Measurements from ENCODE around the gene MEGF6. TPM values are rescaled to one million over a fixed set of nuclear protein-coding genes. Genes with fewer than 3 reads are reported as not detected.

MEGF6 gene
- total and polyA plus RNA-seq, 9 of the 15 experiments (the other 6 are each of a cell fraction or from before 2014, with no cell fraction given): 0.03 to 1.7 (median 0.24) TPM; not detected in 3

- TF ChIP-seq HLTF (IDR thresholded peaks at IDR 0.05) (no peak), ETS2 (tag; IDR thresholded peaks at IDR 0.05; ENCODE audit: borderline replicate concordance, poor library complexity, severe bottlenecking) (no peak)
Measured at GRCh38 chr1:3598051-3598491, 13.2 kb downstream of the MEGF6 start (continued).

- intact Hi-C loops (cut with micrococcal nuclease): no loop called here
- DNase-seq (ENCODE audit: extremely low read depth in 1 of 4, low spot score in 3 of 4) (no peak), ATAC-seq (no peak), FAIRE-seq (no peak)
- POLR2A ChIA-PET: interaction anchor here (0.6 kb wide), 1 partner anchor 248 kb away, joined by 3 read pairs; no protein-coding TSS in a partner anchor
- BruUV-seq (replicated peaks): no TSS peak
- no peaks in the 10 kb centered on the region for H3K9me3 ChIP-seq (replicated peaks; ENCODE audit: control insufficient read depth, insufficient read depth, low read depth, low read length)
- H2AFZ ChIP-seq (ENCODE audit: low read depth, low read length): no peak overlapping the region
- no peak overlapping the region for H3K4me2 ChIP-seq (ENCODE audit: insufficient read depth, low read length)
- no peaks in the 10 kb centered on the region for H3K36me3 ChIP-seq (ENCODE audit: control insufficient read depth, insufficient read depth, low read length)
- H4K20me1 ChIP-seq (replicated peaks; ENCODE audit: control insufficient read depth, insufficient read depth, low read length): peaks cover 21% of the 10 kb centered on the region
- CTCF ChIA-PET (ENCODE audit: low intra/inter-chr PET ratio): no interaction called here
- TF ChIP-seq TFAM (CRISPR knock-in tag; conservative IDR thresholded peaks at IDR 0.05) (no peak), ZBTB11 (CRISPR knock-in tag; IDR thresholded peaks at IDR 0.05) (no peak), CC2D1A (IDR thresholded peaks at IDR 0.05) (no peak), PTRF (tag; IDR thresholded peaks at IDR 0.05) (no peak), ZHX1 (conservative IDR thresholded peaks at IDR 0.05; ENCODE audit: low read length) (no peak), CBX2 (IDR thresholded peaks at IDR 0.05; ENCODE audit: insufficient read depth, low read length, poor library complexity, severe bottlenecking) (no peak)
- TF ChIP-seq, protein P1, sequence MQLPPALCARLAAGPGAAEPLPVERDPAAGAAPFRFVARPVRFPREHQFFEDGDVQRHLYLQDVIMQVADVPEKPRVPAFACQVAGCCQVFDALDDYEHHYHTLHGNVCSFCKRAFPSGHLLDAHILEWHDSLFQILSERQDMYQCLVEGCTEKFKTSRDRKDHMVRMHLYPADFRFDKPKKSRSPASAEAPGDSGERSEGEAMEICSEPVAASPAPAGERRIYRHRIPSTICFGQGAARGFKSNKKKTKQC (CRISPR knock-in tag; IDR thresholded peaks at IDR 0.05): no peak
- no peak overlapping the region for H3K4me3 ChIP-seq
- H3K4me1 ChIP-seq (replicated peaks in 1 of 2; ENCODE audit: control insufficient read depth in 2 of 2, insufficient read depth in 2 of 2, low read length in 2 of 2): peaks cover 0 to 57% of the 10 kb centered on the region in 2 experiments; a peak in 2 of 5 replicates
- H3K9me1 ChIP-seq (ENCODE audit: control insufficient read depth, insufficient read depth, low read length): no peaks in the 10 kb centered on the region
- in situ Hi-C loops (cut with MboI): no loop called here
- WGBS (ENCODE audit: insufficient coverage, low coverage, missing lambda C conversion rate): 24% methylated on average over 11 of the region's 11 CpGs
- H3K27ac ChIP-seq (ENCODE audit: extremely low read depth, low read depth, low read length): no peak overlapping the region
- H3K79me2 ChIP-seq (ENCODE audit: control insufficient read depth, insufficient read depth, low read length): no peaks in the 10 kb centered on the region
- no peak overlapping the region for H3K9ac ChIP-seq (ENCODE audit: insufficient read depth in 1 of 2, low read depth in 2 of 2, low read length in 2 of 2)
- H3K27me3 ChIP-seq (ENCODE audit: control insufficient read depth in 2 of 2, insufficient read depth in 2 of 2, low read length in 2 of 2): peaks cover 32 to 83% of the 10 kb centered on the region in 2 experiments; a peak in 4 of 5 replicates
Measured at GRCh38 chr1:3597599-3597964, 13.7 kb downstream of the MEGF6 start.

Measured in K562 (cell line).